Testis (tissue), 3 donors: Measurements from ENCODE around the gene APRT. TPM values are rescaled to one million over a fixed set of nuclear protein-coding genes. Genes with fewer than 3 reads are reported as not detected.

Experiments used
- DNase-seq: peaks from one replicate; pipeline ENCODE4 v3.0.0-alpha.2; 2019
- H3K27ac ChIP-seq, 2 donors: fragments of 200-600 bp; sonication (generic); one replicate each; pipeline ENCODE4 v1.5.1; 2019
- H3K27me3 ChIP-seq: fragments of 200-600 bp; sonication (generic); one replicate; pipeline ENCODE4 v1.5.1; 2019
- H3K36me3 ChIP-seq: fragments of 200-600 bp; sonication (generic); one replicate; pipeline ENCODE4 v1.5.1; 2017; ENCODE audit warnings: low read depth; ENCODE audit errors: missing control alignments
- H3K4me1 ChIP-seq: fragments of 200-600 bp; sonication (generic); one replicate; pipeline ENCODE4 v1.5.1; 2019
- H3K4me3 ChIP-seq, 2 donors: fragments of 200-600 bp; sonication (generic); one replicate each; pipeline ENCODE4 v1.5.1; 2017 to 2019
- H3K9me3 ChIP-seq: fragments of 200-600 bp; sonication (generic); one replicate; pipeline ENCODE4 v1.5.1; 2017
- CTCF ChIP-seq, 3 experiments: fragments of 450-650 bp in 2 of 3; fragments of 200-600 bp in 1 of 3; sonication (generic) in 1 of 3; IDR thresholded peaks; one replicate each; pipeline ENCODE4 v1.5.1; 2016 to 2019; ENCODE audit warnings: antibody characterized with exemption in 3 of 3, mild to moderate bottlenecking in 2 of 3, moderate library complexity in 1 of 3
- POLR2A ChIP-seq: fragments of 450-650 bp; IDR thresholded peaks from one replicate; pipeline ENCODE4 v1.6.1; 2017; ENCODE audit warnings: antibody characterized with exemption, mild to moderate bottlenecking, moderate library complexity
- WGBS, 2 donors: methylation state at CpG; one replicate each; pipeline ENCODE4 v1.1.5; 2018; 5-methylcytosine and 5-hydroxymethylcytosine counted together
- intact Hi-C: fragments of 100-400 bp; cut with DNase I; formaldehyde crosslinking; loops from one replicate; pipeline ENCODE4 v1.15.1; 2023; ENCODE audit warnings: low total_unique reads
- polyA plus RNA-seq: library from polyadenylated mRNA; stranded (reverse); fragments of 350-450 nt; fragmentation: Illumina TruSeq; extraction: RNeasy Lipid Tissue Mini Kit (QIAGEN cat#74804); gene quantifications from one replicate; pipeline ENCODE4 v1.2.3, GENCODE V29; 2014; ENCODE audit warnings: low read depth, low replicate concordance; ENCODE audit not compliant: insufficient read depth
- total RNA-seq, 2 donors: library from RNA; depleted of rRNA; stranded (reverse); fragments of >200 nt; gene quantifications; one replicate each; pipeline ENCODE4 v1.2.3, GENCODE V29; 2016

The APRT gene
- total and polyA plus RNA-seq, 3 donors from 2014 or later: 62.1 to 86.0 (median 82.1) TPM

GRCh38 chr16:88817785-88818574 is 6.3 kb upstream of the APRT start:
- WGBS, 2 donors: 88 to 90% methylated on average over 10 to 40 of the region's 40 CpGs
- no peaks in the 10 kb centered on the region for H3K36me3 ChIP-seq
- H3K27me3 ChIP-seq: no peaks in the 10 kb centered on the region
- DNase-seq: no peak
- intact Hi-C loops: no loop called here
- H3K4me3 ChIP-seq: no peak overlapping the region
- no peak overlapping the region for H3K27ac ChIP-seq
- peaks cover 2% of the 10 kb centered on the region for H3K4me1 ChIP-seq
- no peak for TF ChIP-seq POLR2A
- H3K9me3 ChIP-seq: no peaks in the 10 kb centered on the region

GRCh38 chr16:88816736-88817535 is 5.2 kb upstream of the APRT start:
- 89 to 97% methylated on average over 6 to 41 of the region's 41 CpGs for WGBS, 2 donors
- intact Hi-C loops: no loop called here
- H3K9me3 ChIP-seq: no peaks in the 10 kb centered on the region
- H3K4me3 ChIP-seq: no peak overlapping the region
- TF ChIP-seq POLR2A (no peak), CTCF (IDR thresholded peaks at IDR 0.05) (no peak)
- H3K27me3 ChIP-seq: no peaks in the 10 kb centered on the region
- peaks cover 4% of the 10 kb centered on the region for H3K4me1 ChIP-seq
- no peak for DNase-seq
- no peaks in the 10 kb centered on the region for H3K36me3 ChIP-seq
- no peak overlapping the region for H3K27ac ChIP-seq

DNA sequence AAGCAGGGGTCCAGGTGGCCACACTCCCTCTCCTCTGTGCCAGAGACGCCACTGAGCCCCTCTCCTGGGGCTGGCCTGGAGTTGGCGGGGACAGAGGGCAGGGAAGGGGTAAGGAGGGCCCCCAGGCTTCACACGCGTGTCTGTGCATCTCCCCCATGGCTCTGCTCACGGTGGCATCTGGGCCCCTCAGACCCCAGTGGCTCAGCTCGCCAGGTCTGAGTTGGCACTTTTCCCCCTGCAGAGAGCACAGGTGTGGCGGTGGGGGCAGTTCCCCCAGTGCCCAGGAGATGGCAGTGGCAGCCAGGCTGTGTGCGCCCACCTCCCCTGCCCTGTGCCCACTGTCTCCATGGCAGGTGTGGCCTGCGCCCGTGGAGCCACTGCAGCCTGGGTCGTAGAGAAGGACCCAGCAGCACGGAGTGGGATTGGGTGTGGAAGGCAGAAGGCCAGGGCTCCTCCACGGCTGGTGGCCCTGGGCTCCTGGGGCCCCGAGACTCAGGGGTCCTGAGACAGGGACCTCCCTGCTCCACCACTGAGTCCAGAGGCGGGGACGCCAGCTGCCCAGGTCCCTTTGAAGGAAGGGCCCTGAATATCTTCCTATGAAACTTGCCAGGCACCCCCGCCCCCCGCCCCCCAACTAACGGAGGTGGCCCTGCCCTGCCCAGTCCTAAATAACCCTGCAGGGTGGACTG is 4.3 kb upstream of the APRT start:
- no peaks in the 10 kb centered on the region for H3K36me3 ChIP-seq
- peaks cover 5% of the 10 kb centered on the region for H3K4me1 ChIP-seq
- intact Hi-C loops: no loop called here

GRCh38 chr16:88815227-88815626 is 3.5 kb upstream of the APRT start:
- H3K27me3 ChIP-seq: no peaks in the 10 kb centered on the region
- DNase-seq: no peak
- intact Hi-C loops: no loop called here
- no peaks in the 10 kb centered on the region for H3K9me3 ChIP-seq
- TF ChIP-seq CTCF (IDR thresholded peaks at IDR 0.05) (no peak), POLR2A (no peak)
- 84 to 90% methylated on average over 3 to 10 of the region's 10 CpGs for WGBS, 2 donors
- peaks cover 13% of the 10 kb centered on the region for H3K4me1 ChIP-seq
- no peaks in the 10 kb centered on the region for H3K36me3 ChIP-seq
- no peak overlapping the region for H3K27ac ChIP-seq
- H3K4me3 ChIP-seq: no peak overlapping the region

More for the DNA sequence above, 4.3 kb upstream of the APRT start:
- no peak overlapping the region for H3K4me3 ChIP-seq
- DNase-seq: no peak
- H3K27me3 ChIP-seq: no peaks in the 10 kb centered on the region
- 64 to 69% methylated on average over 7 to 19 of the region's 19 CpGs for WGBS, 2 donors
- no peak overlapping the region for H3K27ac ChIP-seq
- TF ChIP-seq POLR2A (no peak), CTCF (IDR thresholded peaks at IDR 0.05) (peak; percentile 25 to 50 (median 43))
- H3K9me3 ChIP-seq: no peaks in the 10 kb centered on the region

DNA sequence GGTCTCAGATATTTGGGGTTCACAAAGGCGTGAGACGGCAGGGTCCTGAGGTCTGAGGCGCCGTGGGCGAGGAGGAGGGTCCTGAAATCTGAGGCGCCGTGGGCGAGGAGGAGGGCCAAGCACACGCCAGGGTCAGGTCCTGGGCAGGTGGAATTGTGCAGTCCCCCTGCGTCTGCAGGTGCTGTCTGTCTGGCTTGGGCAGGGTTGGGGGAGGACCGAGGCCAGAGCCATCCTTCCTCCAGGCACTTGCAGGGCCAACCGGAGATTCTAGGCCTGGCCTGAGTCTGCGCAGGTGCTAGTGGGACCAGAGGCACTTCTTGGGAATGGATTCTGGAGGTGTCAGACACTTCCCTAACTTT is 2.4 kb upstream of the APRT start:
- intact Hi-C loops: no loop called here
- TF ChIP-seq POLR2A: no peak
- TF ChIP-seq CTCF (IDR thresholded peaks at IDR 0.05): no peak
- Histone ChIP-seq H3K4me1 (peaks cover 15% of the 10 kb centered on the region), H3K4me3 (no peak overlapping the region), H3K27ac (no peak overlapping the region), H3K9me3 (no peaks in the 10 kb centered on the region), H3K36me3 (no peaks in the 10 kb centered on the region), H3K27me3 (no peaks in the 10 kb centered on the region)
- no peak for DNase-seq
- whole genome bisulfite sequencing, 2 donors: 77 to 84% methylated on average over 13 of the region's 13 CpGs
